Stimulated activated CD8-positive, alpha-beta memory T cell treated with anti-CD3 and anti-CD28 coated beads, Interleukin-4, amount 100 ng/mL, for 24 hours (primary cell): Measurements from ENCODE around the gene GALNTL6.
"Not testable (repeated sequence)": the region's sequence is repeated elsewhere in the genome, so short reads cannot be mapped to it uniquely, and the experiment has no call there.

Source experiments
- DNase-seq: peaks from one replicate; pipeline ENCODE4 v3.0.0-alpha.2; 2020; ENCODE audit warnings: low read depth

GALNTL6 gene

GRCh38 chr4:172947594-172947993 is 1134.4 kb downstream of the GALNTL6 start:
- no peak for DNase-seq

- DNase-seq = no peak
Observed at GRCh38 chr4:172950990-172951389, 1137.8 kb downstream of the GALNTL6 start.

GRCh38 chr4:172951679-172952451 is 1138.7 kb downstream of the GALNTL6 start:
- no peak for DNase-seq

- DNase-seq = no peak
Observed at GRCh38 chr4:172953896-172954568, 1140.8 kb downstream of the GALNTL6 start.

- DNase-seq = not testable (repeated sequence)
Observed at GRCh38 chr4:172956340-172956739, 1143.1 kb downstream of the GALNTL6 start.

- DNase-seq = no peak
Observed at GRCh38 chr4:172957216-172957615, 1144.0 kb downstream of the GALNTL6 start.

GRCh38 chr4:172962564-172963353 is 1149.6 kb downstream of the GALNTL6 start:
- DNase-seq = no peak

GRCh38 chr4:172963498-172964294 is 1150.5 kb downstream of the GALNTL6 start:
- DNase-seq = no peak

GRCh38 chr4:172970189-172970588 is 1157.0 kb downstream of the GALNTL6 start:
- not testable (repeated sequence) for DNase-seq

- DNase-seq = no peak
Observed at GRCh38 chr4:172974586-172974985, 1161.4 kb downstream of the GALNTL6 start.

GRCh38 chr4:172975651-172976229 is 1162.5 kb downstream of the GALNTL6 start:
- no peak for DNase-seq

GRCh38 chr4:172977491-172978041 is 1164.4 kb downstream of the GALNTL6 start:
- not testable (repeated sequence) for DNase-seq

- no peak for DNase-seq
Observed at GRCh38 chr4:172978848-172979247, 1165.6 kb downstream of the GALNTL6 start.

- no peak for DNase-seq
Observed at GRCh38 chr4:172979332-172979731, 1166.1 kb downstream of the GALNTL6 start.

- no peak for DNase-seq
Observed at GRCh38 chr4:172980219-172980618, 1167.0 kb downstream of the GALNTL6 start.

- no peak for DNase-seq
Observed at GRCh38 chr4:172982151-172982590, 1169.0 kb downstream of the GALNTL6 start.

GRCh38 chr4:172983014-172983413 is 1169.8 kb downstream of the GALNTL6 start:
- DNase-seq = no peak

GRCh38 chr4:172983631-172984030 is 1170.4 kb downstream of the GALNTL6 start:
- no peak for DNase-seq

- DNase-seq = no peak
Observed at GRCh38 chr4:172985552-172985951, 1172.3 kb downstream of the GALNTL6 start.

GRCh38 chr4:172986114-172986513 is 1172.9 kb downstream of the GALNTL6 start:
- no peak for DNase-seq
